GM23338 (cell line): Measurements from ENCODE around the gene PPM1H. TPM values are rescaled to one million over a fixed set of nuclear protein-coding genes. Genes with fewer than 3 reads are reported as not detected.

ENCODE experiments used
- ATAC-seq: fragments of 200-7000 bp; cut with Tn5 transposase; 3 replicates; pipeline ENCODE4 v1.9.1; 2020
- DNase-seq: peaks from one replicate; pipeline ENCODE4 v3.0.0-alpha.2; 2015; ENCODE audit warnings: low spot score
- H2AFZ ChIP-seq: fragments of 200-600 bp; sonication (generic); 2 replicates; pipeline ENCODE4 v1.8.0; 2016; ENCODE audit warnings: antibody characterized with exemption, mild to moderate bottlenecking, moderate library complexity
- H3F3A ChIP-seq: fragments of 200-600 bp; sonication (generic); replicated peaks from 2 replicates; pipeline ENCODE4 v1.8.0; 2017; ENCODE audit warnings: antibody characterized with exemption, mixed run types, low read depth
- H3K27ac ChIP-seq: fragments of 200-600 bp; sonication (generic); 2 replicates; pipeline ENCODE4 v1.6.1; 2016; ENCODE audit warnings: low read depth
- H3K27me3 ChIP-seq: fragments of 200-600 bp; sonication (generic); 2 replicates; pipeline ENCODE4 v1.8.0; 2016; ENCODE audit warnings: mild to moderate bottlenecking, mixed run types, moderate library complexity; ENCODE audit not compliant: insufficient read depth
- H3K36me3 ChIP-seq: fragments of 200-600 bp; sonication (generic); 2 replicates; pipeline ENCODE4 v1.8.0; 2016; ENCODE audit warnings: mild to moderate bottlenecking; ENCODE audit not compliant: insufficient read depth
- H3K4me1 ChIP-seq: fragments of 200-600 bp; sonication (generic); 2 replicates; pipeline ENCODE4 v1.8.0; 2016; ENCODE audit warnings: mild to moderate bottlenecking, moderate library complexity; ENCODE audit not compliant: insufficient read depth
- H3K4me2 ChIP-seq: fragments of 200-600 bp; sonication (generic); 2 replicates; pipeline ENCODE4 v1.7.1; 2017; ENCODE audit warnings: mixed run types
- H3K4me3 ChIP-seq: fragments of 200-600 bp; sonication (generic); 2 replicates; pipeline ENCODE4 v1.6.1; 2016; ENCODE audit warnings: mixed run types
- H3K79me2 ChIP-seq: fragments of 200-600 bp; sonication (generic); replicated peaks from 2 replicates; pipeline ENCODE4 v1.8.0; 2017; ENCODE audit warnings: mild to moderate bottlenecking; ENCODE audit not compliant: insufficient read depth
- H3K9me2 ChIP-seq: fragments of 200-600 bp; sonication (generic); 2 replicates; pipeline ENCODE4 v1.8.0; 2017; ENCODE audit not compliant: insufficient read depth
- H4K20me1 ChIP-seq: fragments of 200-600 bp; sonication (generic); replicated peaks from 2 replicates; pipeline ENCODE4 v1.8.0; 2017; ENCODE audit warnings: mild to moderate bottlenecking; ENCODE audit not compliant: insufficient read depth
- H3K27ac Mint-ChIP-seq: 2 replicates; pipeline ENCODE4 v1.8.0; 2020; ENCODE audit warnings: inconsistent platforms, mild to moderate bottlenecking, moderate library complexity, mixed read lengths
- H3K27me3 Mint-ChIP-seq: 3 replicates; pipeline ENCODE4 v1.8.0; 2022; ENCODE audit warnings: low read depth, mild to moderate bottlenecking, moderate library complexity, mixed read lengths, inconsistent platforms; ENCODE audit not compliant: insufficient read depth, poor library complexity
- H3K36me3 Mint-ChIP-seq: 3 replicates; pipeline ENCODE4 v1.8.0; 2021; ENCODE audit warnings: low read depth, mild to moderate bottlenecking, inconsistent platforms, moderate library complexity, mixed read lengths
- H3K4me1 Mint-ChIP-seq: 3 replicates; pipeline ENCODE4 v1.8.0; 2020; ENCODE audit warnings: mild to moderate bottlenecking, inconsistent platforms, mixed read lengths
- H3K4me3 Mint-ChIP-seq: 3 replicates; pipeline ENCODE4 v1.8.0; 2021; ENCODE audit warnings: moderate library complexity, mild to moderate bottlenecking, inconsistent platforms, mixed read lengths
- H3K9me3 Mint-ChIP-seq: 3 replicates; pipeline ENCODE4 v1.8.0; 2020; ENCODE audit warnings: moderate library complexity, mild to moderate bottlenecking, inconsistent platforms, mixed read lengths
- EZH2 ChIP-seq: fragments of 200-600 bp; sonication (generic); IDR thresholded peaks from one replicate; pipeline ENCODE4 v1.8.0; 2017; ENCODE audit warnings: antibody characterized with exemption, mild to moderate bottlenecking, low read depth; ENCODE audit not compliant: unreplicated experiment
- EZH2phosphoT487 ChIP-seq: fragments of 200-600 bp; sonication (generic); IDR thresholded peaks from one replicate; pipeline ENCODE4 v1.8.1; 2018; ENCODE audit warnings: antibody characterized with exemption; ENCODE audit not compliant: unreplicated experiment
- JUNB ChIP-seq: IDR thresholded peaks from one replicate; pipeline ENCODE4 v1.6.1; 2016; ENCODE audit warnings: antibody characterized with exemption; ENCODE audit not compliant: unreplicated experiment
- NANOG ChIP-seq: IDR thresholded peaks from 2 replicates; pipeline ENCODE4 v1.6.1; 2016; ENCODE audit warnings: antibody characterized with exemption, borderline replicate concordance
- STAT1 ChIP-seq: IDR thresholded peaks from one replicate; pipeline ENCODE4 v1.6.1; 2016; ENCODE audit warnings: antibody characterized with exemption; ENCODE audit not compliant: unreplicated experiment
- polyA plus RNA-seq: library from polyadenylated mRNA; unstranded; fragments of >200 nt; fragmentation: Nextera tagmentation; extraction: Ambion mirVana; gene quantifications from 2 replicates; pipeline ENCODE4 v1.2.1, GENCODE V29; 2016
- total RNA-seq: library from RNA; depleted of rRNA; stranded (reverse); fragments of >200 nt; shearing (Covaris generic); gene quantifications from 2 replicates; pipeline ENCODE4 v1.2.3, GENCODE V29; 2014
- TF ChIP-seq, protein P1 (sequence below): fragments of 250-450 bp; sonication (Bioruptor Pico); IDR thresholded peaks from 2 replicates; pipeline ENCODE4 v1.5.0; 2020; ENCODE audit warnings: mild to moderate bottlenecking, moderate library complexity
- TF ChIP-seq, protein P2 (sequence below), 2 experiments: fragments of 200-600 bp in 1 of 2; sonication (generic) in 1 of 2; conservative IDR thresholded peaks; 2 replicates each; pipeline versions ENCODE4 v1.5.1 to v1.6.1; 2016 to 2017; ENCODE audit warnings: antibody characterized with exemption in 2 of 2, low read depth in 2 of 2, mild to moderate bottlenecking in 2 of 2, moderate library complexity in 1 of 2
- TF ChIP-seq, protein P3 (sequence below): IDR thresholded peaks from one replicate; pipeline ENCODE4 v1.6.1; 2018; ENCODE audit warnings: antibody characterized with exemption; ENCODE audit not compliant: unreplicated experiment

The PPM1H gene
- total and polyA plus RNA-seq, 2 experiments from 2014 or later, result 11.4 to 41.2 TPM

DNA sequence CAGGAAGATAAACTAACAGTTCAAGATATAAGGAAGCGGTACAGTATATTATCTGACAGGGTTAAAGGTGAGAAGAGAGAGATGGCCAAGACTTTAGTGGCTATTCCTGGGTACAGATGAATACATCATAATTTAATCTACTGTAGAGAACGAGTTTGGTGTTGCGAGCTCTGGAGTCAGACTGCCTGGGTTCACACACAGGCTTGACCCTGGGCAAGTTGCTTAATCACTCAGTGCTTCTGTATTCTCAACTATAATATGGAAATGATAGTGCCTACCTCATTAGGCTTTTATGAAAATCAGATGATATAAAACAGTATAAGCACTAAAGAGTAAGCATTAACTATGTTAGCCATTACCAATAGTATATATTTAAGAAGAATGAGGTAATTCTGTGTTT lies 3.5 kb downstream of the PPM1H start:
- no peaks in the 10 kb centered on the region for H3K27me3 ChIP-seq
- no peaks in the 10 kb centered on the region for H4K20me1 ChIP-seq
- H2AFZ ChIP-seq, result no peak overlapping the region
- peaks cover 71% of the 10 kb centered on the region for H3K79me2 ChIP-seq
- H3K4me1 Mint-ChIP-seq, result peaks cover 58% of the 10 kb centered on the region
- TF ChIP-seq NANOG (no peak), JUNB (no peak), EZH2phosphoT487 (no peak), EZH2 (no peak), STAT1 (no peak)
- TF ChIP-seq, protein P1, sequence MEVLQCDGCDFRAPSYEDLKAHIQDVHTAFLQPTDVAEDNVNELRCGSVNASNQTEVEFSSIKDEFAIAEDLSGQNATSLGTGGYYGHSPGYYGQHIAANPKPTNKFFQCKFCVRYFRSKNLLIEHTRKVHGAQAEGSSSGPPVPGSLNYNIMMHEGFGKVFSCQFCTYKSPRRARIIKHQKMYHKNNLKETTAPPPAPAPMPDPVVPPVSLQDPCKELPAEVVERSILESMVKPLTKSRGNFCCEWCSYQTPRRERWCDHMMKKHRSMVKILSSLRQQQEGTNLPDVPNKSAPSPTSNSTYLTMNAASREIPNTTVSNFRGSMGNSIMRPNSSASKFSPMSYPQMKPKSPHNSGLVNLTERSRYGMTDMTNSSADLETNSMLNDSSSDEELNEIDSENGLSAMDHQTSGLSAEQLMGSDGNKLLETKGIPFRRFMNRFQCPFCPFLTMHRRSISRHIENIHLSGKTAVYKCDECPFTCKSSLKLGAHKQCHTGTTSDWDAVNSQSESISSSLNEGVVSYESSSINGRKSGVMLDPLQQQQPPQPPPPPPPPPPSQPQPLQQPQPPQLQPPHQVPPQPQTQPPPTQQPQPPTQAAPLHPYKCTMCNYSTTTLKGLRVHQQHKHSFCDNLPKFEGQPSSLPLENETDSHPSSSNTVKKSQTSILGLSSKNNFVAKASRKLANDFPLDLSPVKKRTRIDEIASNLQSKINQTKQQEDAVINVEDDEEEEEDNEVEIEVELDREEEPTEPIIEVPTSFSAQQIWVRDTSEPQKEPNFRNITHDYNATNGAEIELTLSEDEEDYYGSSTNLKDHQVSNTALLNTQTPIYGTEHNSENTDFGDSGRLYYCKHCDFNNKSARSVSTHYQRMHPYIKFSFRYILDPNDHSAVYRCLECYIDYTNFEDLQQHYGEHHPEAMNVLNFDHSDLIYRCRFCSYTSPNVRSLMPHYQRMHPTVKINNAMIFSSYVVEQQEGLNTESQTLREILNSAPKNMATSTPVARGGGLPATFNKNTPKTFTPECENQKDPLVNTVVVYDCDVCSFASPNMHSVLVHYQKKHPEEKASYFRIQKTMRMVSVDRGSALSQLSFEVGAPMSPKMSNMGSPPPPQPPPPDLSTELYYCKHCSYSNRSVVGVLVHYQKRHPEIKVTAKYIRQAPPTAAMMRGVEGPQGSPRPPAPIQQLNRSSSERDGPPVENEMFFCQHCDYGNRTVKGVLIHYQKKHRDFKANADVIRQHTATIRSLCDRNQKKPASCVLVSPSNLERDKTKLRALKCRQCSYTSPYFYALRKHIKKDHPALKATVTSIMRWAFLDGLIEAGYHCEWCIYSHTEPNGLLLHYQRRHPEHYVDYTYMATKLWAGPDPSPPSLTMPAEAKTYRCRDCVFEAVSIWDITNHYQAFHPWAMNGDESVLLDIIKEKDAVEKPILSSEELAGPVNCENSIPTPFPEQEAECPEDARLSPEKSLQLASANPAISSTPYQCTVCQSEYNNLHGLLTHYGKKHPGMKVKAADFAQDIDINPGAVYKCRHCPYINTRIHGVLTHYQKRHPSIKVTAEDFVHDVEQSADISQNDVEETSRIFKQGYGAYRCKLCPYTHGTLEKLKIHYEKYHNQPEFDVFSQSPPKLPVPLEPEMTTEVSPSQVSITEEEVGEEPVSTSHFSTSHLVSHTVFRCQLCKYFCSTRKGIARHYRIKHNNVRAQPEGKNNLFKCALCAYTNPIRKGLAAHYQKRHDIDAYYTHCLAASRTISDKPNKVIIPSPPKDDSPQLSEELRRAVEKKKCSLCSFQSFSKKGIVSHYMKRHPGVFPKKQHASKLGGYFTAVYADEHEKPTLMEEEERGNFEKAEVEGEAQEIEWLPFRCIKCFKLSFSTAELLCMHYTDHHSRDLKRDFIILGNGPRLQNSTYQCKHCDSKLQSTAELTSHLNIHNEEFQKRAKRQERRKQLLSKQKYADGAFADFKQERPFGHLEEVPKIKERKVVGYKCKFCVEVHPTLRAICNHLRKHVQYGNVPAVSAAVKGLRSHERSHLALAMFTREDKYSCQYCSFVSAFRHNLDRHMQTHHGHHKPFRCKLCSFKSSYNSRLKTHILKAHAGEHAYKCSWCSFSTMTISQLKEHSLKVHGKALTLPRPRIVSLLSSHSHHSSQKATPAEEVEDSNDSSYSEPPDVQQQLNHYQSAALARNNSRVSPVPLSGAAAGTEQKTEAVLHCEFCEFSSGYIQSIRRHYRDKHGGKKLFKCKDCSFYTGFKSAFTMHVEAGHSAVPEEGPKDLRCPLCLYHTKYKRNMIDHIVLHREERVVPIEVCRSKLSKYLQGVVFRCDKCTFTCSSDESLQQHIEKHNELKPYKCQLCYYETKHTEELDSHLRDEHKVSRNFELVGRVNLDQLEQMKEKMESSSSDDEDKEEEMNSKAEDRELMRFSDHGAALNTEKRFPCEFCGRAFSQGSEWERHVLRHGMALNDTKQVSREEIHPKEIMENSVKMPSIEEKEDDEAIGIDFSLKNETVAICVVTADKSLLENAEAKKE (CRISPR knock-in tag), result no peak
- TF ChIP-seq, protein P2, sequence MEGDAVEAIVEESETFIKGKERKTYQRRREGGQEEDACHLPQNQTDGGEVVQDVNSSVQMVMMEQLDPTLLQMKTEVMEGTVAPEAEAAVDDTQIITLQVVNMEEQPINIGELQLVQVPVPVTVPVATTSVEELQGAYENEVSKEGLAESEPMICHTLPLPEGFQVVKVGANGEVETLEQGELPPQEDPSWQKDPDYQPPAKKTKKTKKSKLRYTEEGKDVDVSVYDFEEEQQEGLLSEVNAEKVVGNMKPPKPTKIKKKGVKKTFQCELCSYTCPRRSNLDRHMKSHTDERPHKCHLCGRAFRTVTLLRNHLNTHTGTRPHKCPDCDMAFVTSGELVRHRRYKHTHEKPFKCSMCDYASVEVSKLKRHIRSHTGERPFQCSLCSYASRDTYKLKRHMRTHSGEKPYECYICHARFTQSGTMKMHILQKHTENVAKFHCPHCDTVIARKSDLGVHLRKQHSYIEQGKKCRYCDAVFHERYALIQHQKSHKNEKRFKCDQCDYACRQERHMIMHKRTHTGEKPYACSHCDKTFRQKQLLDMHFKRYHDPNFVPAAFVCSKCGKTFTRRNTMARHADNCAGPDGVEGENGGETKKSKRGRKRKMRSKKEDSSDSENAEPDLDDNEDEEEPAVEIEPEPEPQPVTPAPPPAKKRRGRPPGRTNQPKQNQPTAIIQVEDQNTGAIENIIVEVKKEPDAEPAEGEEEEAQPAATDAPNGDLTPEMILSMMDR (conservative IDR thresholded peaks at IDR 0.05; ENCODE audit: low read depth in 2 of 2), result no peak
- TF ChIP-seq, protein P3, sequence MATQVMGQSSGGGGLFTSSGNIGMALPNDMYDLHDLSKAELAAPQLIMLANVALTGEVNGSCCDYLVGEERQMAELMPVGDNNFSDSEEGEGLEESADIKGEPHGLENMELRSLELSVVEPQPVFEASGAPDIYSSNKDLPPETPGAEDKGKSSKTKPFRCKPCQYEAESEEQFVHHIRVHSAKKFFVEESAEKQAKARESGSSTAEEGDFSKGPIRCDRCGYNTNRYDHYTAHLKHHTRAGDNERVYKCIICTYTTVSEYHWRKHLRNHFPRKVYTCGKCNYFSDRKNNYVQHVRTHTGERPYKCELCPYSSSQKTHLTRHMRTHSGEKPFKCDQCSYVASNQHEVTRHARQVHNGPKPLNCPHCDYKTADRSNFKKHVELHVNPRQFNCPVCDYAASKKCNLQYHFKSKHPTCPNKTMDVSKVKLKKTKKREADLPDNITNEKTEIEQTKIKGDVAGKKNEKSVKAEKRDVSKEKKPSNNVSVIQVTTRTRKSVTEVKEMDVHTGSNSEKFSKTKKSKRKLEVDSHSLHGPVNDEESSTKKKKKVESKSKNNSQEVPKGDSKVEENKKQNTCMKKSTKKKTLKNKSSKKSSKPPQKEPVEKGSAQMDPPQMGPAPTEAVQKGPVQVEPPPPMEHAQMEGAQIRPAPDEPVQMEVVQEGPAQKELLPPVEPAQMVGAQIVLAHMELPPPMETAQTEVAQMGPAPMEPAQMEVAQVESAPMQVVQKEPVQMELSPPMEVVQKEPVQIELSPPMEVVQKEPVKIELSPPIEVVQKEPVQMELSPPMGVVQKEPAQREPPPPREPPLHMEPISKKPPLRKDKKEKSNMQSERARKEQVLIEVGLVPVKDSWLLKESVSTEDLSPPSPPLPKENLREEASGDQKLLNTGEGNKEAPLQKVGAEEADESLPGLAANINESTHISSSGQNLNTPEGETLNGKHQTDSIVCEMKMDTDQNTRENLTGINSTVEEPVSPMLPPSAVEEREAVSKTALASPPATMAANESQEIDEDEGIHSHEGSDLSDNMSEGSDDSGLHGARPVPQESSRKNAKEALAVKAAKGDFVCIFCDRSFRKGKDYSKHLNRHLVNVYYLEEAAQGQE, result no peak
- H3K27ac Mint-ChIP-seq, result peak overlapping the region; percentile 54; the same call in 1 of the 2 replicates
- peaks cover 10% of the 10 kb centered on the region for H3K27me3 Mint-ChIP-seq
- no peaks in the 10 kb centered on the region for H3K36me3 Mint-ChIP-seq
- no peaks in the 10 kb centered on the region for H3K9me3 Mint-ChIP-seq
- H3K4me1 ChIP-seq, result peaks cover 63% of the 10 kb centered on the region
- H3K9me2 ChIP-seq, result no peaks in the 10 kb centered on the region
- ATAC-seq, result no peak
- no peaks in the 10 kb centered on the region for H3K36me3 ChIP-seq
- H3K4me3 ChIP-seq, result peak overlapping the region; percentile 21; the same call in 1 of the 2 replicates
- H3K4me3 Mint-ChIP-seq, result peak overlapping the region; percentile 2; the same call in 1 of the 3 replicates
- peak overlapping the region; percentile 95 for H3K4me2 ChIP-seq
- H3K27ac ChIP-seq, result peak overlapping the region; percentile 57
- DNase-seq, result no peak
- H3F3A ChIP-seq, result no peaks in the 10 kb centered on the region
